ENCODE data around the gene ARHGEF4. TPM values are rescaled to one million over a fixed set of nuclear protein-coding genes. Genes with fewer than 3 reads are reported as not detected.

ARHGEF4 gene
- total RNA-seq, 3 donors from 2014 or later: 0.94 to 14.0 (median 1.5) TPM

- ATAC-seq: no peak
Measured at GRCh38 chr2:130910931-130911330, 74.2 kb downstream of the ARHGEF4 start.

DNA sequence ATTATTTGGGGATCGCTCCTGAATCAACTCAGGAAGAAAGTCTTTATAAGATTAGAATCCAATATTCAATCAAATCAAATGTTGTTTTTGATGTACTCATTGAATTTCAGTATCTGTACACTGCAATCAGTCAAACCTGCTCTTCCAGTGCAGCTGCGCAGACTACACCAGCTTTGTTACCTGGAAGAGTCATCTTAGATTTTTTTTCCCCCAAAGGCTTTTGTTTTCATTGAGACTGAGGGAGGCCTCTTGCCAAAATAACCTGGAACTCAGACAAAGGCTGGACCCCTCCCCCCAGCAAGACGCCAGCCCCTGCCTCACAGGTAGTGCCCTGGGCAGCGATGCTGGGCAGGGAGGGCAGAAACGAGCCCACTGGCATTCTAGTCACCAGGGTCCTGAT lies 74.8 kb downstream of the ARHGEF4 start:
- Histone ChIP-seq H3K9me3 (peaks cover 2% of the 10 kb centered on the region), H3K36me3 (ENCODE audit: low read depth) (no peaks in the 10 kb centered on the region), H3K4me1 (ENCODE audit: low read depth) (no peaks in the 10 kb centered on the region), H3K4me3 (no peak overlapping the region)
- DNase-seq: no peak
- TF ChIP-seq CTCF (IDR thresholded peaks at IDR 0.05): no peak
- intact Hi-C loops (cut with DNase I, micrococcal nuclease): no loop called here
- no peak for ATAC-seq

More at GRCh38 chr2:130910931-130911330, 74.2 kb downstream of the ARHGEF4 start:
- TF ChIP-seq CTCF (IDR thresholded peaks at IDR 0.05): no peak
- Histone ChIP-seq H3K4me1 (ENCODE audit: low read depth) (no peaks in the 10 kb centered on the region), H3K36me3 (ENCODE audit: low read depth) (no peaks in the 10 kb centered on the region), H3K4me3 (no peak overlapping the region), H3K9me3 (peaks cover 7% of the 10 kb centered on the region)
- intact Hi-C loops (cut with DNase I, micrococcal nuclease): no loop called here
- no peak for DNase-seq

DNA sequence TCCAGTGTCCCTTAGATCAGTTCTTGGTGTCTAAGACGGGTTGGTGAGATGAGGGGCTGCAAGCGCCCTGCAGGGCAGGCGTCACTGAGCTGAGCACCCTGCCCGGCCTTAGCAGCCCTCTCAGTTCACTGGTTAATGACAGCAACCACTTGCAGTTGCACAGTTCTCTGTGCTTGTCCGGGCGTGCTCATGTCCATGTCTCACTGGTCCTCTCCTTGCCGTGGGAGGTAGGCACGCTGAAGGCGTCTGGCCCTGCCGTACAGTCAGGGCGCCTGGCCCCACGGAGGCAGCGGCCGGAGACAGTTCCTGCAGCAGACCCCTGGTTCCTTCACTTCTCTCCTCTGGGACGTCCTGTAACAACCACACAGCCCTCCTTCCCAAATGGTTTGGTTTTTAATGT lies 75.3 kb downstream of the ARHGEF4 start:
- no peak overlapping the region for H3K4me3 ChIP-seq
- H3K9me3 ChIP-seq: no peaks in the 10 kb centered on the region
- intact Hi-C loops (cut with DNase I, micrococcal nuclease): no loop called here
- H3K4me1 ChIP-seq (ENCODE audit: low read depth): no peaks in the 10 kb centered on the region
- ATAC-seq (no peak), DNase-seq (no peak)
- no peak for TF ChIP-seq CTCF (IDR thresholded peaks at IDR 0.05)
- H3K36me3 ChIP-seq (ENCODE audit: low read depth): no peaks in the 10 kb centered on the region

DNA sequence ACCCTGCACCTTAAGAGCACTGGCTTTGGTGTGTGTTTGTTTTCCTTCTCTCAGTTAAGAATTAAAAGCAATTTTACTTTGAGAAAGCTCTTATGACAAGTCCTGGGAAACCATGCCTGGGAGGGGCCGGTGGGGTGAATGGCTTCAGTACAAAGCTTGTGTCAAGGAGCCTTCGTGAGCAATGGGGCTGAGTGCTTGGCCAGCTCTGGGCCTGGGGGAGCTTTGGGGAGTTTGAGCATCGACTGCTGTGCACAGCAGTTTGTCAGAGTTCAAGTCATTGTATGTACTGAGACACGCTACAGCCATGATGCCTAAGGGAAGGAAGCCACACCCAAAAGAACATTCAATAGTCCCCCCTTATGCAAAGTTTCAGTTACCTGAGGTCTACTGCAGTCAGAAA lies 75.8 kb downstream of the ARHGEF4 start:
- no peaks in the 10 kb centered on the region for H3K9me3 ChIP-seq
- intact Hi-C loops (cut with DNase I, micrococcal nuclease): no loop called here
- ATAC-seq (no peak), DNase-seq (no peak)
- no peak overlapping the region for H3K4me3 ChIP-seq
- no peaks in the 10 kb centered on the region for H3K4me1 ChIP-seq (ENCODE audit: low read depth)
- TF ChIP-seq CTCF (IDR thresholded peaks at IDR 0.05): no peak
- no peaks in the 10 kb centered on the region for H3K36me3 ChIP-seq (ENCODE audit: low read depth)

GRCh38 chr2:130913891-130914290 lies 77.2 kb downstream of the ARHGEF4 start:
- no peak for DNase-seq
- Histone ChIP-seq H3K4me1 (ENCODE audit: low read depth) (no peaks in the 10 kb centered on the region), H3K36me3 (ENCODE audit: low read depth) (no peaks in the 10 kb centered on the region), H3K9me3 (no peaks in the 10 kb centered on the region), H3K4me3 (no peak overlapping the region)
- no peak for TF ChIP-seq CTCF (IDR thresholded peaks at IDR 0.05)
- intact Hi-C loops (cut with DNase I, micrococcal nuclease): no loop called here
- ATAC-seq: no peak

DNA sequence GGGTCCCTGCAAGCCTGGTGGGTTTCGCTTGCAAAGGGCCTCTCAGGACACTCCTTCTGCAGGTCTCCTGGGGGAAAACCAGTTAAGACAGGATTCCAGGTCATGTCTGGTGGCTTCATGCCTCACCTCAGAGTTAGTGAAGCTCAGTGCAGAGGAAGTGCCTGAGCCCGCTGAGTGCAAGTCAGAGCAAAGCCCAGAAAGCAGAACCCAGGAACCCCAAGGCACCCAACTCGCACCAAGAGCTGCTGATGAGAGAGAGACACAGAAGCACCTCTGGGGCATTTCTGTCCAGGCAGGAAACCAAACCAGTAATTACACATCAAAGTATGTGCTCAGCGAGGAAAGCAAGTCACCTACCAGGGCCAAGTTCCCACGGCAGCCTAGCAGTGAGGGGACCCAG lies 78.4 kb downstream of the ARHGEF4 start:
- no peak for ATAC-seq
- intact Hi-C loops (cut with DNase I, micrococcal nuclease): no loop called here

More for the DNA sequence above, 78.4 kb downstream of the ARHGEF4 start:
- TF ChIP-seq CTCF (IDR thresholded peaks at IDR 0.05): no peak
- Histone ChIP-seq H3K36me3 (ENCODE audit: low read depth) (no peaks in the 10 kb centered on the region), H3K9me3 (no peaks in the 10 kb centered on the region), H3K4me1 (ENCODE audit: low read depth) (no peaks in the 10 kb centered on the region), H3K4me3 (no peak overlapping the region)
- DNase-seq: no peak
